ENCODE measurements around the gene ZP1. TPM values are rescaled to one million over a fixed set of nuclear protein-coding genes. Genes with fewer than 3 reads are reported as not detected.

The ZP1 gene
- total and polyA plus RNA-seq, 10 of the 15 experiments (the other 5 are each of a cell fraction or from before 2014, with no cell fraction given), result not detected

GRCh38 chr11:60869451-60869825 is 2.1 kb downstream of the ZP1 start:
- RAD21 ChIA-PET (ENCODE audit: unreplicated experiment), result interaction anchor here (1.8 kb wide), 1 partner anchor 38 kb away, joined by 7 read pairs; no protein-coding TSS in a partner anchor
- H3K79me2 ChIP-seq (ENCODE audit: control insufficient read depth, insufficient read depth, low read length), result no peaks in the 10 kb centered on the region

More at GRCh38 chr11:60869451-60869825, 2.1 kb downstream of the ZP1 start:
- no TSS peak for BruUV-seq (replicated peaks)
- H3K4me3 ChIP-seq, result no peak overlapping the region
- no peaks in the 10 kb centered on the region for H3K36me3 ChIP-seq (ENCODE audit: control insufficient read depth in 2 of 2, insufficient read depth in 2 of 2, low read length in 1 of 2)
- ChIA-PET CTCF (interaction anchor here (0.9 to 1.6 kb wide), 3 partner anchors 18 to 168 kb away, joined by 3 to 4 read pairs (median 3); no protein-coding TSS in a partner anchor), SMC1A (ENCODE audit: uncharacterized antibody, unreplicated experiment) (interaction anchor here (1.2 to 1.3 kb wide), 2 partner anchors 9 to 18 kb away, joined by 3 to 4 read pairs; no protein-coding TSS in a partner anchor), POLR2A (no interaction called here)
- no peaks in the 10 kb centered on the region for H4K20me1 ChIP-seq (ENCODE audit: control insufficient read depth, insufficient read depth)
- no peaks in the 10 kb centered on the region for H3K9me3 ChIP-seq (replicated peaks; ENCODE audit: control insufficient read depth, insufficient read depth, low read length)
- WGBS (ENCODE audit: insufficient coverage, insufficient replicate concordance, low lambda C conversion rate, missing lambda C conversion rate), result 61% methylated on average over 7 of the region's 7 CpGs
- H3K4me1 ChIP-seq (ENCODE audit: control insufficient read depth, insufficient read depth, low read length), result no peaks in the 10 kb centered on the region
- TF ChIP-seq RBBP5 (conservative IDR thresholded peaks at IDR 0.05) (no peak), WRNIP1 (IDR thresholded peaks at IDR 0.05; ENCODE audit: borderline replicate concordance, low read depth, low read length) (no peak), HDAC2 (IDR thresholded peaks at IDR 0.05) (no peak), ATF2 (IDR thresholded peaks at IDR 0.05; ENCODE audit: low read length) (no peak), CEBPB (IDR thresholded peaks at IDR 0.05; ENCODE audit: borderline replicate concordance in 1 of 2, low read depth in 2 of 2, low read length in 2 of 2) (no peak), RELA (IDR thresholded peaks at IDR 0.05; ENCODE audit: borderline replicate concordance, partially characterized antibody) (no peak), PRDM15 (CRISPR knock-in tag; IDR thresholded peaks at IDR 0.05) (no peak), NFIC (IDR thresholded peaks at IDR 0.05; ENCODE audit: low read depth, low read length) (no peak)
- TF ChIP-seq, protein P1, sequence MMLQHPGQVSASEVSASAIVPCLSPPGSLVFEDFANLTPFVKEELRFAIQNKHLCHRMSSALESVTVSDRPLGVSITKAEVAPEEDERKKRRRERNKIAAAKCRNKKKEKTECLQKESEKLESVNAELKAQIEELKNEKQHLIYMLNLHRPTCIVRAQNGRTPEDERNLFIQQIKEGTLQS (IDR thresholded peaks at IDR 0.05; ENCODE audit: borderline replicate concordance, extremely low read depth, low read depth, low read length), result no peak
- H3K4me2 ChIP-seq (ENCODE audit: control insufficient read depth, insufficient read depth), result no peak overlapping the region
- FAIRE-seq (no peak), ATAC-seq (no peak), DNase-seq (ENCODE audit: low read depth, low spot score) (no peak)
- H2AFZ ChIP-seq (ENCODE audit: control insufficient read depth, low read depth, low read length), result no peak overlapping the region
- H3K9ac ChIP-seq (ENCODE audit: control insufficient read depth, insufficient read depth, low read length), result no peak overlapping the region
- H3K27ac ChIP-seq (ENCODE audit: control insufficient read depth, insufficient read depth), result no peak overlapping the region
- no peaks in the 10 kb centered on the region for H3K27me3 ChIP-seq (replicated peaks in 1 of 2; ENCODE audit: control insufficient read depth in 2 of 2, insufficient read depth in 2 of 2, low read length in 1 of 2)
- intact Hi-C loops (cut with micrococcal nuclease; ENCODE audit: unreplicated experiment), result no loop called here
- in situ Hi-C loops (cut with MboI), result no loop called here
